RWPE1 (cell line): ENCODE results near the gene CDK5RAP2.

Experiments used
- CTCF ChIA-PET: fragments of 350-600 bp; sonication (Branson Sonifier 250); formaldehyde crosslinking; extraction: SDS; loops from one replicate; lab custom pipeline; 2021; lab: Yijun Ruan, JAX
- POLR2A ChIA-PET: fragments of 400-600 bp; formaldehyde crosslinking; extraction: SDS; loops from one replicate; lab custom pipeline; 2020; ENCODE audit warnings: antibody characterized with exemption; ENCODE audit not compliant: low non-redundant PET; lab: Yijun Ruan, JAX
- DNase-seq: peaks from one replicate; pipeline ENCODE4 v3.0.0; 2012; ENCODE audit warnings: low spot score
- H3K27ac ChIP-seq: fragments of 450-650 bp; 2 replicates; pipeline ENCODE4 v1.5.1; 2017
- TF ChIP-seq, protein P1 (sequence below): fragments of 450-650 bp; conservative IDR thresholded peaks from 2 replicates; pipeline ENCODE4 v1.5.1; 2017; ENCODE audit warnings: low read depth, mild to moderate bottlenecking

The CDK5RAP2 gene

DNA sequence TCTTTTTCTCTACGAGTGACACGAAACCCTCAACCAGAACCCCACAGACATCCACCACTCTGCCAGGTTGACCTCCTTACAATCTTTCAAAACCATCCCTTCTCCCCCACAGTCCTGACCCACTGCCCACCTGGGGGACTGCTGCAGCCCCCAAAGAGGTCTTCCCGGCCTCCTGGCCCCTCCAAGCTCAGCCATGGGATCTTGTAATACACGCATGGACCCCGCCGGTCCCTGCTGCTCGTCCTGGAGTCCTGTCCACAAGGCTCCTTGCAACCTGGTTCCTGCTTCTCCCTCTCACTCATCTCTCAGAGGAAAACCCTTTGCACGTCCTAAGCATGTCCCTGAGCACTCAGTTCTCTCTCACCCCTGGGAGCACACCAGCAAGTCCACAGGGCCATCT is 187.3 kb downstream of the CDK5RAP2 start:
- CTCF ChIA-PET: no interaction called here
- TF ChIP-seq, protein P1, sequence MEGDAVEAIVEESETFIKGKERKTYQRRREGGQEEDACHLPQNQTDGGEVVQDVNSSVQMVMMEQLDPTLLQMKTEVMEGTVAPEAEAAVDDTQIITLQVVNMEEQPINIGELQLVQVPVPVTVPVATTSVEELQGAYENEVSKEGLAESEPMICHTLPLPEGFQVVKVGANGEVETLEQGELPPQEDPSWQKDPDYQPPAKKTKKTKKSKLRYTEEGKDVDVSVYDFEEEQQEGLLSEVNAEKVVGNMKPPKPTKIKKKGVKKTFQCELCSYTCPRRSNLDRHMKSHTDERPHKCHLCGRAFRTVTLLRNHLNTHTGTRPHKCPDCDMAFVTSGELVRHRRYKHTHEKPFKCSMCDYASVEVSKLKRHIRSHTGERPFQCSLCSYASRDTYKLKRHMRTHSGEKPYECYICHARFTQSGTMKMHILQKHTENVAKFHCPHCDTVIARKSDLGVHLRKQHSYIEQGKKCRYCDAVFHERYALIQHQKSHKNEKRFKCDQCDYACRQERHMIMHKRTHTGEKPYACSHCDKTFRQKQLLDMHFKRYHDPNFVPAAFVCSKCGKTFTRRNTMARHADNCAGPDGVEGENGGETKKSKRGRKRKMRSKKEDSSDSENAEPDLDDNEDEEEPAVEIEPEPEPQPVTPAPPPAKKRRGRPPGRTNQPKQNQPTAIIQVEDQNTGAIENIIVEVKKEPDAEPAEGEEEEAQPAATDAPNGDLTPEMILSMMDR: no peak
- DNase-seq: no peak
- POLR2A ChIA-PET: no interaction called here
- H3K27ac ChIP-seq: no peak overlapping the region

- ChIA-PET POLR2A (no interaction called here), CTCF (no interaction called here)
- TF ChIP-seq, protein P1: no peak
- no peak overlapping the region for H3K27ac ChIP-seq
- DNase-seq: no peak
Observed at GRCh38 chr9:120392245-120392644, 187.7 kb downstream of the CDK5RAP2 start.

- H3K27ac ChIP-seq: no peak overlapping the region
- ChIA-PET CTCF (no interaction called here), POLR2A (interaction anchor here (0.6 kb wide), 1 partner anchor 164 kb away, joined by 7 read pairs; no protein-coding TSS in a partner anchor)
- no peak for DNase-seq
- TF ChIP-seq, protein P1: no peak
Observed at GRCh38 chr9:120391691-120392090, 188.3 kb downstream of the CDK5RAP2 start.

DNA sequence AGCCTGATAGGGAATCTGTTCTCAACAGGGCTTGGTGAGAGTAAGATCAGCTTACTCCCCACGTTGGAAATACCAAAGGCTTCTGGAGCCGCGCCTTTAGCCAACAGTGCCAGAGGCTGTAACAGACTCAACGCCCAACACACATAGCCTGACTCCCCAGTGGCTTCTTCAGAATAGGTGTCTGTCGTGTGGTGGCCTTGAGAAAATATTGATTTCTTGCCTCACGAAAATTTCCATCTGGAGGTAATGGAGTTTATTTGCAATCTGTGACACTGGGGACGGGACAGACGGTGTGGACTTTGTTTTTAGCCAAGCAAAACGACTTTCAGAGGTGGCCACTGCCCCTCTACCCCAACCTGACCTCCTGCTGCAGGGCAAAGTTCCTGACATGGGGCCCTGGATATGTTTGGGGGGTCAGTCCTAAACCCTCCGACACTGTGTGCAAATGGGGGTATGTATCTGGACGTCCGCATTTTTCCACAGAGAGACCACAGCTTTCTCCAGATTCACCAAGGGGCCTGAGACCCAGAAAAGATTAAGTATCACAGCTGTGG is 189.3 kb downstream of the CDK5RAP2 start:
- DNase-seq: no peak
- CTCF ChIA-PET: interaction anchor here (0.8 kb wide), 1 partner anchor 17 kb away, joined by 3 read pairs; no protein-coding TSS in a partner anchor
- POLR2A ChIA-PET: no interaction called here
- H3K27ac ChIP-seq: peak overlapping the region; percentile 5
- TF ChIP-seq, protein P1: no peak

GRCh38 chr9:120389867-120390266 is 190.1 kb downstream of the CDK5RAP2 start:
- ChIA-PET CTCF (interaction anchor here (0.7 to 0.8 kb wide), 2 partner anchors 18 to 788 kb away, joined by 3 read pairs; no protein-coding TSS in a partner anchor), POLR2A (no interaction called here)
- TF ChIP-seq, protein P1: no peak
- H3K27ac ChIP-seq: peak overlapping the region; percentile 5
- DNase-seq: no peak

DNA sequence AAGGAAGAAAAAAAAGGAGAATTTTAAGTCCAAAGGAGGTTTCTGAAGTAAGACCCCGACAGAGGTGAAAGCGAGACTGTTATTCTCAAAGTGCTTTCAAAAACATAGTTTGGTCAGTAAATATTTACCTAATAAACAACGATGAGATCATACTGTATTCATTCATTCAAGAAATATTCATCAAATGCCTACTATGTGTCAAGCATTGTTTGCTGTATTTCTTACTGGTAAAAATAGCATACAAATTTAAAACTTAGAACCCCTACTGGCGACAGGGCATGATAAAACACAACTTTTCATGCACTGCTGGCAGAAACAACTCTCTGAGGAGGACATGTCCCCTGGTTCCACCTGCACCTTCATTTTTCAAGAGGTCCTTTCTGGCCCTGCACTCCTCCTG is 190.7 kb downstream of the CDK5RAP2 start:
- H3K27ac ChIP-seq: no peak overlapping the region
- DNase-seq: no peak
- ChIA-PET CTCF (interaction anchor here (0.7 kb wide), 1 partner anchor 787 kb away, joined by 3 read pairs; no protein-coding TSS in a partner anchor), POLR2A (no interaction called here)
- TF ChIP-seq, protein P1: no peak
